ENCODE measurements around the gene HOXD4. TPM values are rescaled to one million over a fixed set of nuclear protein-coding genes. Genes with fewer than 3 reads are reported as not detected.

Gene HOXD4
- total RNA-seq, 1 donor from 2014 or later: 2.3 TPM

DNA sequence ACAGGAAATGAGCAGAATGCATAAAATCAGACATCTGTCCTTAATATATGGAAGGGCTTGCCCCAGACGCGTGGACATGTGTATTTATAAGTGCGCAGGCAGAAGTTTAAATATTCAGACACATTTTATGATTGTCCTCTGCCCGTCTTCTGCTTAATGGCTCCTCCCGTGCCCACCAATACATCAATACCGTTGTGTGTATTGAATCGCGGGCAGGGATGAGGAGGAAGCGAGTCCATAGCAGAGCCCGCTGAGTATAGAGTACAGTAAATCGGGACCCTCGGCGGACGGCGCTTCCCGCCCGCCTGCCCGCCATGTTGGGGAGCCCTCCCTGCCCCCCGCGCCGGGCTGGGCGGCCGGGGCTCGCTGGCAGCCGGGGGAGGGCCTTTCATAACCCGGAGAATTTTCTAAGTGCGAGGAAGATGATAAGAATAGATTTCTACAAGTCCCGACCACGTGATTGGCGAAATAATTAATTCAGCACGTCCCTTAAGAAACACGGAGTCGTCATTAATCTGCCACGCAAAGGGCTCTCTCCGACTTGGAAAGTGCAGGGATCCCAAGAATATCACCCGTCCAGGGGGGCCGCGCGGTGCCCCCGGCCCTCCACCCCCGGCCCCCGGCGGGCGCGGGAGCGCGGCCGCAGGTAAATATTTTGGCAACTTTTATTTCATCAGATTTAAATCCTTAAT lies 5.6 kb downstream of the HOXD4 start, which contains the start of gene HOXD3:
TSS of gene HOXD3 (plus strand) at position 501 of the 692 bp plus-strand sequence. CDS start 11,808 bp downstream, outside the sequence.
- no peak for DNase-seq (ENCODE audit: low read depth in 2 of 2)

DNA sequence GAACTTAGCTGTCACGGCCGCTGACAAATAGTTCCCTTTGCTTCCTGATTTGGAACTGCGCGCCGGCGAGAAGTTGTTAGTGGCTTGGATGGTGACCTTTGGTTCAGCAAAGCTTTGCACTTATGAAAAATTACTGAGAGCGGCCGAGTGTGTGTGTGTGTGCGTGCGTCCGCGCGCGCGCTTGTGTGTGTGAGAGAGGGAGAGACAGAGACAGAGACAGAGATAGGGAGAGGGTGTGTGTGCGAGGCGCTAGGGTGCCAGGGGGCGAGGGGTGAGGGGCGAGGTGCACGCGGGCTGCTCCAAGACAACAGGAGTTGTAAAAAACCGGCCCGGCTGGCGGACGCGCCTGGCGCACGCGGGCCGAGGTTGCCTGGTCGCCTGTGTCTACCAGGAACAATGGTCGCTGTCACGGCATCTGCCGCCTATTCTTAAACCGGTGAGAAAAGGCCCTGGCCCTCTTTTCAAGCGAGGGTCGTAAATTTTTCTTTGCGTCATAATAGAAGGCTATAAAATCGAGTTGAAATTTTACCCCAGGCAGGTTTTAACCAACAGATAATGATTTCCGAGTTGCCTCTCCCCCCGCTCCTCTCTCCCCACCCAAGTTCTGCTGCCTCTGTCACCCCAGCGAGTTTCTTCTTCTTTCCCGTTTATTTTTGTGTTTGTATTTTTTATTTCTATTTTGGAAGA lies 6.3 kb downstream of the HOXD4 start:
- DNase-seq (ENCODE audit: low read depth in 2 of 2): no peak

DNA sequence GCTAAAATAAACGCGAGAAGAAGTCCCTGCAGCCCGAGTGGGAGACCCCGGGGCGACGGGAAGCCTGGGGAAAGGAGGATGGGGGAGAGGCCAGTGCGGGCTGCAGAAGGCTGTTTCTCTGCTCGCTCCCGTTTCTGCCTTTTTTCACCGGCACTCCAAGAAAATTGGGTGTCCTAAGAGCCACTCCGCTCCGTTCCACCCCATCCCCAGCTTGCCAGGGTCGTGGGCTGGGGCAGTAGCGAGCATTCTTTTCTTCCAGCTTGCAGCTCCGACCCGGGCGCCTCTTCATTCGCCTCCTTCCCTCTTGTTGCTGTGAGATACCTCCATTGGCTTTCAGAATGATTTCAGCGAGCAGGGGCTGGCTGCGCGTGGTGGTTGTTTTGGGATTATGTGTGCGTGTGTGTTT lies 6.8 kb downstream of the HOXD4 start:
- no peak for DNase-seq (ENCODE audit: low read depth in 2 of 2)

GRCh38 chr2:176158855-176159662 lies 7.7 kb downstream of the HOXD4 start:
- no peak for DNase-seq (ENCODE audit: low read depth in 2 of 2)

DNA sequence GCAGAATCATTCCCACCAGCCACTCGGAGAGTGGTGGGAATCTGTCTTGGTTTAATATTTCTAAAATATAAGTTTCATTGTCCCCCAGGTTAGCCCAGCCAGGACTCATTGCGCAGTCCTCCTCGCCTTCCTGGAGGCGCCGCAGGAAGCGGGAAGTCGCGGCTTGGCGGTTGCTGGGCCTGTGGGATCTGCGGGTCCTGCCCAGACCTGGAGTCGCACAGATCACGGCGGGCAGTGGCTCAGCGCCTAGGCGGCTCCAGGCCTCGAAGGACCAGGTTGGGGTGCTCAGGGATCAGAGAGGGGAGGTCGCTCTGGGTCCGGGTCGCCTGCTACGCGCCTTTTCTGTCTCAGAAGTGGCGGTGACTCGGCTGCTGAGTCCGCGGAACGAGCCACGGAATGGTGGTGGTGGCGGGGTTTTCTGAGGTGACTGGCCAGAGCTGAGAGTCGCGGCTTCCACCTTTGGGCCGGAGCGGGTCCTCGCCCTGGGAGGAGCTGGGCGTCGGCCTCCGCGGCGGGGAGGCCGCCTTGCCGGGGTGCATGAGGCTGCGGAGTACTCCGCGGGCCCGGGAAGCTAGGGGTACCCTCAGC lies 8.4 kb downstream of the HOXD4 start:
- DNase-seq (ENCODE audit: low read depth in 2 of 2): no peak

DNA sequence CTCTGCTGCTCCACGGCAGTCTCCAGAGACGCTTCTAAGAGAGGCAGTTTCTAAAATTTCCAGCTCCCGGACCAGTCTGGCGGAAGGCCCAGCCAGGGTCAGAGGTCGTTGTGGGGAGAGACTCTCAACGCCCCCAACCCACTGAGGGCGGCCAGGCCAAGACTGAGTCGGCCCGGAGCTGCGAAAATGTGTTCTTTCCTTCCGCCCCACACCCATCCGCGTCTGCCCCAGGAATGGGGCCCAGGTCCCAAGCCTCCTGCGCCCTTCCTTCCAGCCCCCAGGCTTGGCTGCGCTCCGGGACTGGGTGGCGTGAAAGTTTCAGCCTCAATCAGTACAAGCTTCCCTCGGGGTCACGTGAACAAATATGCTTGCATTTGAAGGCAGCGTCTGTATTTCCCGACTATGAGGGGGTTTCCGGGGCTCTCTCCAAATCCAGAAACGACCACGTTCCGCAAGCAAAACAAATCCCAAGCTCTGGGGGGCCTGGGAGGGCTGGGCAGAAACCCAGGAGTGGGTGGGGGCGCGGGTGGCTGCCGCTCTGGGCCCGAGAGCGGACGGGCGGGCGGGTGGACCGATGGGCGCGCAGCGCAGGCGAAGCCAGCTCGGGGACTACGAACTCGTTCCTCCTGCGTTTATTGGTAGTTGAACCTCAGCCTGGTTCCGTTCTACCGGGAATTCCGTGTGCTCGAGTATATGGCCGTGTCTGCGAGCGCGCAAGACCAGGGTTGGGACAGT lies 9.1 kb downstream of the HOXD4 start:
- DNase-seq (ENCODE audit: low read depth in 2 of 2): no peak

- DNase-seq (ENCODE audit: low read depth in 2 of 2): no peak
These were observed 9.9 kb downstream of the HOXD4 start for GRCh38 chr2:176160986-176161824.

GRCh38 chr2:176161825-176162626 lies 10.7 kb downstream of the HOXD4 start:
- DNase-seq (ENCODE audit: low read depth in 2 of 2): no peak

DNA sequence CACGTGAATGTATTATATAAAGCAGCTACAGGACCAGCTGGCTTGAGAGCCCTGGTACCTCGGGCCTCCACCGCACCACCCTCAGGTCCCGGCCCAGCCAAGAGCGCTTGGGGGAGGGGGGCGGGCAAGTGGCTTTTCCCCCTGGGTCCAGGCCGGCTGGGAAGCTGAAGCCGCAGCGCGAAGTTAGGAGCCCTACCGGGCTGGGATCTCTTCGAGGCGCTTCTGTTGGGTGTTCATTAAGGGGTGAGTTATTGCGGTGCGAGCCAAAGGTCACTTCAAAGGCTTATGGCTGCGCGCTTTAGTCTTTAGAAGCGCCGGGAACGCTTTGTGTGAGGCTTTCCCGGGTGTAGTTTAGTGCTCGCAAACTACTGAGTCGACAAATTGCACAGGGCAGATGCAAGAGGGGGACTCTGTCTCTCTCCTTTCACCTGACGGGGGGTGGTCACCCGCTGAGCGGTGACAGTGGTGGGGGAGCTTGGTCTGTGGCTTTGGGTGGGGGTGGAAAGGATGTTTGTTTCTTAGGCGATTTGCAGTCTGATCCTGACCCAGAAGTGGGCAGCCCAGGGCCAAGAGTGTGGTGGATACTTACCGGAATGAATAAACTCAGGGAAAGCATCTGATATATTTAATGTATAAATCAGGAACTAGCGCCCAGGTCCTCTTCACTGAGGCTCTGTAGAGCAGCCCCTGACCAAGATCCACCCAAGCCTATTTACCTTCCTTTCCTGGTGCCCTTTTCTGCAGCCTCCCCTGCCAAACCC lies 11.7 kb downstream of the HOXD4 start:
- no peak for DNase-seq (ENCODE audit: low read depth in 2 of 2)

DNA sequence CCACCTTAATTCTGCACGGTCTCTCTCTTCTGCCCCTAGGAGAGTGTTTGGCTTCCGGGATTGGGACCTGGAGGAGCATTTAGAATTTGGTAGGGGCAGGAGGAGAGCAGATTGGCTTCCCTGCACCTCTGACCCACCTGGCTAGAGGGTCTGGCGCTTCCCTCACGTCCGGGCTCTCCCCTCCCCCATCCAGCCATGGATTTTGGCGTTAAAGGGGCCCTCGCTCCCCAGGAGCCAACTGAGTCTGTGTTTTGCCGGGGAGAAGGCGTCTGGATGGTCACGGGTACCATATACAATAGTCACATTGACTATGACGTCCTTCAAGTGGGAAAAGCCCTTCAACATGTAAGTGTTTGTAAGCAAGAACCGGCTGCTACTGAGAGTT lies 12.3 kb downstream of the HOXD4 start:
- DNase-seq (ENCODE audit: low read depth in 2 of 2): no peak

- no peak for DNase-seq (ENCODE audit: low read depth in 2 of 2)
These were observed 12.9 kb downstream of the HOXD4 start for GRCh38 chr2:176164201-176164600.

DNA sequence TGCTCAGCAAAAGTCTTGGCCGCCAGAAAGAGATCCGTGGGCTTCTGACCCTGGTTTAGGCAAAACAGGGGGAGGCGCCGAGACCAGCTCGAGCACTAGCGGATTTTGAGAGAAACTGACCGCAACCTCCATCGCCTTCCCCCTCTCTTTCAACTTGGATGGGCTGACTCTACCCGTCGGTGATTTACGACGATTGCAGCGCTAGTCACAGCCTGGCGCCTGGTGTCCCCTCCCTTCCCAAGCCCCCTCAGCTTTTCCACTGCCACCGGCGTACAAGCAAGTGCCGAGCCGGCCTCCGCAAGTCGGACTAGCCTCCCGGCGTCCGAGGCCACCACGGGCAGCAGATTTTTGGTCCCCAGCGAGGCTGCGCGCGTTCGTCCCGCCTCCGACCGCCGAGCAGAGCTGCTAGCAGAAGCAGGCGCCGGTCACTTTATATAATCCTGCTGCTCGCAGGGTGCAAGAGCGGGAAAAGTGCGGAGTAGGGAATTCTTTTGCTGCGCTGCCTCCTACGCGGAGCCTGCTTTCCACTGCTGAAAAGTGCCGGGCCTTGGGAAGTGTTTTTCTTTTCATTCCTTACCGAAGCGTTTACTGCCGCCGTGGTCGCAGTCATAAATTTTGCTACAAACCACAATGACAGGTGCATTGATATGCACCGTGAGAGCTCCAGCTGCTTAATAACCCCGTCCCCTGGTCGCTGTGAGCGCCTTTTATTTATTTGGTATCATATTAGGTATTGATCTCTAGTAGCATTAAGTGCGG lies 13.4 kb downstream of the HOXD4 start:
- DNase-seq (ENCODE audit: low read depth in 2 of 2): no peak

GRCh38 chr2:176165370-176166050 lies 14.2 kb downstream of the HOXD4 start:
- DNase-seq (ENCODE audit: low read depth in 2 of 2): no peak

- DNase-seq (ENCODE audit: low read depth in 2 of 2): no peak
These were observed 14.9 kb downstream of the HOXD4 start for GRCh38 chr2:176166272-176166671.

DNA sequence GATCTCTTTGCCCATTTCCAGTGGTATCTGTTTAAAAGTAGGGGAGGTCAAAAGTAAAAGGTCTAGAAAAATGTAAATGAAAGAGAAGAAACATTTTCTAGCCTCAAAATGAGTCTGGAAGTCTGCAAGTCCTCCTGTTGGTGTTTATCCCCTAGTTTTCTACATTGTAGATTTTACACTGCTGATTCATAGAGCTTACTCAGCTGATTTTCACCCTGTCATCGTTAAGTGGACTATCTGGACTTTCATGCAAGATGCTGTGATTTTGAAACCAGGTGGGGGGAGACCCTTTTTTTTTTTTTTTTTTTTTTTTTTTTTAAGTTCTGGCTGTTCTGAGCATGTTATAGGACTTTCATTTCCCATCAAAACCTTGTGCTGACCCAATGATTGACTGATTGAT lies 16.0 kb downstream of the HOXD4 start:
- DNase-seq (ENCODE audit: low read depth in 2 of 2): no peak

- DNase-seq (ENCODE audit: low read depth in 2 of 2): no peak
These were observed 17.8 kb downstream of the HOXD4 start for GRCh38 chr2:176169181-176169580.

DNA sequence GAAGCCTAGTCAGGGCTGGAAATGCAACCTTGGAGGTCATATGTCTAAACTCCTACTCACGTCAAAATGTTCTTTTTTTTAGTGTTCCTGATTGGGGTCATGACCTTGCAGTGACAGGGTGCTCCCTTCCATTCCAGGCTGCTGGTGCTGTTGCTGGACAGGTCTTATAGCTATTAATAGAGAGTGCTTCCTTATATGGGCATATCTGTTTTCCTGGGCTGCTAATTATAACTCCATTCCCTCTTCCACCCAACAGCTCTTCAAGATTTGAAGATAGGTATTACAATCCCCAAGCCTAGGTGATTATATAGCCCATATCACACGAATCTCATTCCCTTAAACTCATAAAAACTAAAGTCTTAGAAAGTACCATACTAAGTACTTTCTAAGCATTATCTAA lies 18.4 kb downstream of the HOXD4 start:
- DNase-seq (ENCODE audit: low read depth in 2 of 2): no peak

All from dermis microvascular lymphatic vessel endothelial cell (primary cell).